DND-41 (cell line): Measurements from ENCODE around the gene C10orf62.
"Not testable (repeated sequence)": the region's sequence is repeated elsewhere in the genome, so short reads cannot be mapped to it uniquely, and the experiment has no call there.

Experiments used
- ATAC-seq: fragments of 200-7000 bp; cut with Tn5 transposase; 3 replicates; pipeline ENCODE4 v1.9.1; 2021; ENCODE audit warnings: low read depth; ENCODE audit not compliant: insufficient read depth
- DNase-seq: peaks from one replicate; pipeline ENCODE4 v3.0.0-alpha.2; 2020
- H2AFZ ChIP-seq: 2 replicates; pipeline ENCODE4 v1.6.0; 2012; ENCODE audit warnings: low read depth, low read length
- H3K27ac ChIP-seq: 2 replicates; pipeline ENCODE4 v1.5.1; 2012; ENCODE audit warnings: low read length, inconsistent platforms
- H3K27me3 ChIP-seq: fragments of 200-600 bp; sonication (generic); 2 replicates; pipeline ENCODE4 v1.6.0; 2012; ENCODE audit warnings: low read length, mild to moderate bottlenecking, inconsistent platforms; ENCODE audit not compliant: insufficient read depth, poor library complexity
- H3K36me3 ChIP-seq: 2 replicates; pipeline ENCODE4 v1.5.1; 2012; ENCODE audit warnings: low read length, inconsistent platforms; ENCODE audit not compliant: insufficient read depth
- H3K4me1 ChIP-seq: 2 replicates; pipeline ENCODE4 v1.5.1; 2012; ENCODE audit warnings: mild to moderate bottlenecking, low read length; ENCODE audit not compliant: insufficient read depth
- H3K4me2 ChIP-seq: 2 replicates; pipeline ENCODE4 v1.6.0; 2012; ENCODE audit warnings: mild to moderate bottlenecking, moderate library complexity, low read length, inconsistent platforms; ENCODE audit not compliant: insufficient read depth
- H3K4me3 ChIP-seq, 2 experiments: fragments of 200-600 bp in 1 of 2; shearing (Covaris generic) in 1 of 2; 2 replicates each; pipeline ENCODE4 v1.5.1; 2012 to 2016; ENCODE audit warnings: inconsistent platforms in 2 of 2, low read length in 2 of 2, mild to moderate bottlenecking in 2 of 2, low read depth in 1 of 2, moderate library complexity in 1 of 2
- H3K79me2 ChIP-seq: 2 replicates; pipeline ENCODE4 v1.6.0; 2012; ENCODE audit warnings: low read length, inconsistent platforms; ENCODE audit not compliant: insufficient read depth
- H3K9ac ChIP-seq: 2 replicates; pipeline ENCODE4 v1.6.0; 2012; ENCODE audit warnings: low read depth, mild to moderate bottlenecking, inconsistent platforms, low read length, moderate library complexity
- H3K9me3 ChIP-seq: 2 replicates; pipeline ENCODE4 v1.5.1; 2012; ENCODE audit warnings: low read length, moderate library complexity, mild to moderate bottlenecking, inconsistent platforms; ENCODE audit not compliant: insufficient read depth, severe bottlenecking
- H4K20me1 ChIP-seq: 2 replicates; pipeline ENCODE4 v1.6.0; 2012; ENCODE audit warnings: low read length; ENCODE audit not compliant: insufficient read depth
- CTCF ChIP-seq: IDR thresholded peaks from 2 replicates; pipeline ENCODE4 v1.5.1; 2012; ENCODE audit warnings: borderline replicate concordance, low read length, moderate library complexity, mild to moderate bottlenecking; ENCODE audit not compliant: poor library complexity, severe bottlenecking; ENCODE audit errors: extremely low read depth
- EZH2 ChIP-seq: IDR thresholded peaks from 3 replicates; pipeline ENCODE4 v1.6.1; 2012; ENCODE audit warnings: borderline replicate concordance, low read depth, mild to moderate bottlenecking, moderate library complexity, low read length, inconsistent platforms; ENCODE audit not compliant: severe bottlenecking

The C10orf62 gene

GRCh38 chr10:97635577-97635976 is 46.1 kb downstream of the C10orf62 start:
- Histone ChIP-seq H3K79me2 (no peaks in the 10 kb centered on the region), H3K9ac (no peak overlapping the region), H2AFZ (no peak overlapping the region), H3K4me3 (no peak overlapping the region), H4K20me1 (no peaks in the 10 kb centered on the region), H3K4me2 (no peak overlapping the region), H3K4me1 (peaks cover 7% of the 10 kb centered on the region), H3K27ac (no peak overlapping the region), H3K36me3 (no peaks in the 10 kb centered on the region), H3K27me3 (no peaks in the 10 kb centered on the region), H3K9me3 (no peaks in the 10 kb centered on the region)
- TF ChIP-seq CTCF (no peak), EZH2 (no peak)
- DNase-seq (no peak), ATAC-seq (no peak)

DNA sequence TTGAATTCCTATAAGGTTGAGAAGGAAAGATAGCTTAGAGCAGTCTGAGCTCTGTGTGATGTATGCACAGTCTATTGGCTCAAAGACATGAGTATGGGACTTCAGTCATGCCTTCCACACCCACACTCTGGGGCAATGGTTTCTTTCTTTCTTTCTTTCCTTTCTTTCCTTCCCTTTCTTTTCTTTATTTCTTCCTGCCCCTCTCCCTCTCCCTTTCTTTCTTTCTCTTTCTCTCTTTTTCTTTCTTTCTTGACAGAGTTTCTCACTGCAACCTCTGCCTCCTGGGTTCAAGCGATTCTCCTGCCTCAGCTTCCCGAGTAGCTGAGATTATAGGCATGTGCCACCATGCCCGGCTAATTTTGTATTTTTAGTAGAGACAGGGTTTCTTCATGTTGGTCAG is 49.6 kb downstream of the C10orf62 start:
- not testable (repeated sequence) for H3K9ac ChIP-seq, H4K20me1 ChIP-seq, H2AFZ ChIP-seq, H3K27me3 ChIP-seq, H3K9me3 ChIP-seq, H3K4me2 ChIP-seq, ATAC-seq, H3K4me3 ChIP-seq, DNase-seq, H3K27ac ChIP-seq
- peaks cover 25% of the 10 kb centered on the region for H3K4me1 ChIP-seq
- H3K36me3 ChIP-seq: peaks cover 10% of the 10 kb centered on the region
- H3K79me2 ChIP-seq: peaks cover 30% of the 10 kb centered on the region

- ATAC-seq: peak; percentile 98
- H3K4me1 ChIP-seq: peaks cover 25% of the 10 kb centered on the region
- no peaks in the 10 kb centered on the region for H3K9me3 ChIP-seq
- peaks cover 21% of the 10 kb centered on the region for H3K36me3 ChIP-seq
- peak within 1 kb of the TSS; percentile 78 for H3K9ac ChIP-seq
- peaks cover 5% of the 10 kb centered on the region; the same call in 1 of the 2 replicates for H4K20me1 ChIP-seq
- H3K27ac ChIP-seq: peak within 1 kb of the TSS; percentile 59
- peak within 1 kb of the TSS; percentile 82 for H2AFZ ChIP-seq
- H3K27me3 ChIP-seq: no peaks in the 10 kb centered on the region
- DNase-seq: peak; percentile 99
- peaks cover 35% of the 10 kb centered on the region for H3K79me2 ChIP-seq
- H3K4me2 ChIP-seq: peak within 1 kb of the TSS; percentile 85
- no peak for TF ChIP-seq CTCF
- no peak for TF ChIP-seq EZH2
- peak within 1 kb of the TSS; percentile 68 to 76 for H3K4me3 ChIP-seq
Measured at GRCh38 chr10:97640174-97640867, 50.8 kb downstream of the C10orf62 start, which contains the start of gene PI4K2A. Gene PI4K2A (plus strand): TSS chr10:97640671. CDS start chr10:97640743, 72 bp downstream.
